NT2/D1 (cell line): ENCODE measurements around the gene CDK11B.
"Not testable (repeated sequence)": the region's sequence is repeated elsewhere in the genome, so short reads cannot be mapped to it uniquely, and the experiment has no call there.

ENCODE experiments used
- YY1 ChIP-seq: IDR thresholded peaks from 2 replicates; pipeline ENCODE4 v1.6.1; 2011; ENCODE audit not compliant: insufficient read length, insufficient read depth
- ZNF274 ChIP-seq: IDR thresholded peaks from 2 replicates; pipeline ENCODE4 v1.6.1; 2011; ENCODE audit warnings: mild to moderate bottlenecking, low read depth, low read length

DNA sequence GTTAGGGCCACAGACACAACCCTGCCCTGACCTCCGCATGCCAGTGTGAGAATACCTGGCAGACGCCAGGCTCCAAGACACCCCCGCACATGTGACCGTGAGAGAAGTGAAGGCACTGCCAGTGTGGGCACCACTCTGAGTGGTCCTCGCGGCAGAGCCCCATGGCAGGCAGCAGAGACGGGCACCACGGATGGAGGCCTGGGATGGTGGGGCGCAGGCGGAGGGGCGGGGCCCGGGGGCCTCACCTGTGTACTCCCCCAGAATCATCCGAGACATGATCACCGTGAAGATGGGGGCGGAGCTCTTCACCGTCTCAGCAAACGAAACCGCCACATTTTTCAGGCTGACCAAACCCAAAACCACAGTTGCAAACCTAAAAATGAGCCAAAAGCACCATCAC lies 16.4 kb upstream of the CDK11B start:
- TF ChIP-seq ZNF274, YY1: not testable (repeated sequence)
